HEK293 (cell line): ENCODE results near the gene PHACTR3.
"Not testable (repeated sequence)": the region's sequence is repeated elsewhere in the genome, so short reads cannot be mapped to it uniquely, and the experiment has no call there.

Source experiments
- CTCF ChIA-PET: fragments of 350-600 bp; formaldehyde crosslinking; extraction: SDS; loops from one replicate; lab custom pipeline; 2021; ENCODE audit warnings: antibody characterized with exemption; lab: Yijun Ruan, JAX
- POLR2A ChIA-PET: fragments of 300-600 bp; formaldehyde crosslinking; extraction: SDS; loops from one replicate; lab custom pipeline; 2020; ENCODE audit warnings: antibody characterized with exemption, inconsistent platforms; lab: Yijun Ruan, JAX
- H3K27ac ChIP-seq: fragments of 200-500 bp; sonication (Bioruptor generic); 2 replicates; pipeline ENCODE4 v1.5.1; 2014; ENCODE audit warnings: low read depth, low read length, control low read depth, inconsistent platforms; ENCODE audit errors: extremely low read depth
- H3K36me3 ChIP-seq, 2 experiments: fragments of 200-500 bp in 1 of 2; sonication (Bioruptor generic) in 1 of 2; 1 replicate in 1 of 2; 2 replicates in 1 of 2; pipeline ENCODE4 v1.5.1; 2014 to 2017; ENCODE audit warnings: inconsistent platforms in 2 of 2, low read length in 2 of 2; ENCODE audit not compliant: control insufficient read depth in 2 of 2, insufficient read depth in 1 of 2
- H3K4me1 ChIP-seq: fragments of 200-500 bp; sonication (Bioruptor generic); 2 replicates; pipeline ENCODE4 v1.5.1; 2014; ENCODE audit warnings: mild to moderate bottlenecking, low read length, inconsistent platforms; ENCODE audit not compliant: control insufficient read depth, insufficient read depth
- H3K4me3 ChIP-seq: 2 replicates; pipeline ENCODE4 v1.5.1; 2011; ENCODE audit warnings: low read depth, mild to moderate bottlenecking, control low read depth, low read length, moderate library complexity
- H3K9me3 ChIP-seq: fragments of 200-500 bp; sonication (Bioruptor generic); 2 replicates; pipeline ENCODE4 v1.5.1; 2014; ENCODE audit warnings: low read depth, low read length, inconsistent platforms; ENCODE audit not compliant: control insufficient read depth, insufficient read depth
- GLIS1 ChIP-seq: fragments of 450-650 bp; formaldehyde crosslinking; IDR thresholded peaks from 2 replicates; pipeline ENCODE4 v1.5.1; 2016; ENCODE audit warnings: missing biosample characterization, missing genetic modification characterization
- SALL2 ChIP-seq: fragments of 450-650 bp; formaldehyde crosslinking; IDR thresholded peaks from 2 replicates; pipeline ENCODE4 v1.5.0; 2017; ENCODE audit warnings: missing biosample characterization, mild to moderate bottlenecking, missing genetic modification characterization, borderline replicate concordance
- SCRT1 ChIP-seq: fragments of 450-650 bp; formaldehyde crosslinking; IDR thresholded peaks from 2 replicates; pipeline ENCODE4 v1.5.1; 2016; ENCODE audit warnings: missing biosample characterization, missing genetic modification characterization, borderline replicate concordance
- SETDB1 ChIP-seq: IDR thresholded peaks from one replicate; pipeline ENCODE4 v1.6.1; 2017; ENCODE audit warnings: mild to moderate bottlenecking, low read length, moderate library complexity, mixed read lengths; ENCODE audit not compliant: insufficient read length
- TRIM28 ChIP-seq: IDR thresholded peaks from 2 replicates; pipeline ENCODE4 v1.6.1; 2011; ENCODE audit warnings: low read length, control low read depth, borderline replicate concordance
- ZNF266 ChIP-seq: fragments of 450-650 bp; formaldehyde crosslinking; IDR thresholded peaks from 2 replicates; pipeline ENCODE4 v1.5.1; 2016; ENCODE audit warnings: missing biosample characterization, missing genetic modification characterization, low read depth
- ZNF433 ChIP-seq: fragments of 450-650 bp; formaldehyde crosslinking; IDR thresholded peaks from 2 replicates; pipeline ENCODE4 v1.5.1; 2016; ENCODE audit warnings: missing biosample characterization, missing genetic modification characterization, low read depth
- ZNF510 ChIP-seq: fragments of 450-650 bp; formaldehyde crosslinking; IDR thresholded peaks from 2 replicates; pipeline ENCODE4 v1.5.1; 2018; ENCODE audit warnings: mild to moderate bottlenecking, missing genetic modification characterization, missing biosample characterization; ENCODE audit not compliant: insufficient replicate concordance
- ZNF560 ChIP-seq: fragments of 450-650 bp; formaldehyde crosslinking; IDR thresholded peaks from 2 replicates; pipeline ENCODE4 v1.5.1; 2017; ENCODE audit warnings: missing biosample characterization, missing genetic modification characterization, borderline replicate concordance
- ZNF561 ChIP-seq: fragments of 450-650 bp; IDR thresholded peaks from 2 replicates; pipeline ENCODE4 v1.5.1; 2018; ENCODE audit warnings: missing biosample characterization, missing genetic modification characterization, borderline replicate concordance
- ZNF621 ChIP-seq: fragments of 450-650 bp; formaldehyde crosslinking; IDR thresholded peaks from 2 replicates; pipeline ENCODE4 v1.5.1; 2017; ENCODE audit warnings: missing biosample characterization, missing genetic modification characterization
- ZNF629 ChIP-seq: fragments of 450-650 bp; formaldehyde crosslinking; IDR thresholded peaks from 2 replicates; pipeline ENCODE4 v1.5.1; 2017; ENCODE audit warnings: missing biosample characterization, missing genetic modification characterization
- ZSCAN30 ChIP-seq: fragments of 450-650 bp; IDR thresholded peaks from 2 replicates; pipeline ENCODE4 v1.5.1; 2018; ENCODE audit warnings: missing biosample characterization, mild to moderate bottlenecking, missing genetic modification characterization, moderate library complexity
- TF ChIP-seq, protein P1 (sequence below): fragments of 450-650 bp; formaldehyde crosslinking; IDR thresholded peaks from 2 replicates; pipeline ENCODE4 v1.5.1; 2016; ENCODE audit warnings: missing biosample characterization, missing genetic modification characterization
- TF ChIP-seq, protein P2 (sequence below): fragments of 450-650 bp; formaldehyde crosslinking; IDR thresholded peaks from 2 replicates; pipeline ENCODE4 v1.5.1; 2016; ENCODE audit warnings: missing biosample characterization, missing genetic modification characterization
- TF ChIP-seq, protein P3 (sequence below): fragments of 450-650 bp; formaldehyde crosslinking; IDR thresholded peaks from 2 replicates; pipeline ENCODE4 v1.5.1; 2016; ENCODE audit warnings: missing biosample characterization, missing genetic modification characterization

PHACTR3 gene

DNA sequence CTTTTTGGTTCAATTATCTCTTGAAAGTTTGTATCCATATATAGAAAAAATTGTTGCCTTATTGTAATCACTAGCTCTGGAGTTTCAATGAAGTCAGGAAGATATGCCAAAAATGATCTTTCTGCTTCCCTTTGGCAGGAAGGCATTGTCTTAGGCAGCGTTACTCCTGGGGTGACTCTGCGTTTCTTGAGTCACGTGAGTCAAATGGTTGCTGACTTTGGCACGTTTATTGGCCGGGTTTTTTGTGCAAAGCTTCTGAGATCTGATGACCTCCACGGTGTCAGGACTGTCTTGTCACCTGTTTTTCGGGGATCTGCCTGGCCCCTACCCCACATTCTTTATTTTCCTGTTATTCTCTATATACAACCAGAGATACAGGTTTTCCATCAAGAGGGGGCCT is 10.4 kb downstream of the PHACTR3 start (continued):
- TF ChIP-seq ZNF561 (tag by site-specific recombination) (no peak), ZNF560 (tag by site-specific recombination) (no peak), SCRT1 (no peak), ZNF621 (no peak), TRIM28 (no peak)
- TF ChIP-seq, protein P1, sequence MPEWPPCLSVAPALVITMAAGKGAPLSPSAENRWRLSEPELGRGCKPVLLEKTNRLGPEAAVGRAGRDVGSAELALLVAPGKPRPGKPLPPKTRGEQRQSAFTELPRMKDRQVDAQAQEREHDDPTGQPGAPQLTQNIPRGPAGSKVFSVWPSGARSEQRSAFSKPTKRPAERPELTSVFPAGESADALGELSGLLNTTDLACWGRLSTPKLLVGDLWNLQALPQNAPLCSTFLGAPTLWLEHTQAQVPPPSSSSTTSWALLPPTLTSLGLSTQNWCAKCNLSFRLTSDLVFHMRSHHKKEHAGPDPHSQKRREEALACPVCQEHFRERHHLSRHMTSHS, result no peak

DNA sequence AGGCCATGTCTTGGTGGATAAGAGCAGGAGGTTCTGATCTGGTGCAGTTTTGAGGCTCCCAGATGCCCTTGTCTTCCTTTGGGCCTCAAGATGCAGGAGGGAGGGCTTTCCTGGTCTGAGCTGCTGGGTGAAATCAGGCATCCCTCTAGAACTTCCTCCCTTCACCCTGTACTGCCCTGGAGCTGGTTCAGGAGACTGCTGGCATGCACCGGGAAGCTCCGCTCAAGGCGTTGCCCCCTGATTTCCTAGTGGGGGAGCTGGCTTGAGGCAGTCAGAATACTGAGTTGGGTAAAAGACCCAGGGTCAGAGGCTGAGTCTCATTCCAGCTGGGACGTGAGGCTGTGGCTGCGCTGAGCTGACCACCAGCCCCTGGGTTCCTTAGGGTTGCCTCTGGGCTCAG is 12.0 kb downstream of the PHACTR3 start:
- ChIA-PET POLR2A (no interaction called here), CTCF (interaction anchor here (1.0 to 2.2 kb wide), 2 partner anchors 17 to 139 kb away, joined by 3 to 8 read pairs; no protein-coding TSS in a partner anchor)
- no peak overlapping the region for H3K4me3 ChIP-seq
- no peaks in the 10 kb centered on the region for H3K4me1 ChIP-seq
- no peaks in the 10 kb centered on the region for H3K9me3 ChIP-seq
- no peak for TF ChIP-seq SALL2 (tag by site-specific recombination)
- H3K27ac ChIP-seq, result no peak overlapping the region
- H3K36me3 ChIP-seq, result no peaks in the 10 kb centered on the region

DNA sequence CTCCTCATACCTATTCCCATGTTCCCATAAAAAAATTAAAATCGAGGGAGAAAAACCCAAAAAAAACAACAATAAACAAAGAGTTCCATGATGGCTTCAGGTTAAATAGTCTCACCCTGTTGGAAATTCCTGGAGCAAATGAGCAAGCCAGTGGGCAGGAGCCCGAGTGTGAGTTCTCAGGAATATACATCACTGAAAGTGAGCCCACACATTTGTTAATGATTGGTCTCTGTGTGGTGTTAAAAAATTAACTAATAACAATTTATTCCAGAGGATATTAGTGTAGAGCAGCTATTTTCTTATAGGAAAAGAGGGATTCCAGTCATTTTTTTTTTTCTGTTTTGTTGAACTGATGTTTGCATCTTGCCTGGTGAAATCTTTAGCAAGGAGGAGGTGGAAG is 12.9 kb downstream of the PHACTR3 start:
- Histone ChIP-seq H3K4me1 (no peaks in the 10 kb centered on the region), H3K27ac (no peak overlapping the region), H3K4me3 (no peak overlapping the region), H3K36me3 (no peaks in the 10 kb centered on the region), H3K9me3 (no peaks in the 10 kb centered on the region)
- CTCF ChIA-PET, result interaction anchor here (0.7 to 2.2 kb wide), 3 partner anchors 18 to 138 kb away, joined by 3 to 8 read pairs (median 3); no protein-coding TSS in a partner anchor
- POLR2A ChIA-PET, result no interaction called here
- no peak for TF ChIP-seq ZNF510 (tag by site-specific recombination)
- no peak for TF ChIP-seq ZSCAN30
- TF ChIP-seq, protein P2, sequence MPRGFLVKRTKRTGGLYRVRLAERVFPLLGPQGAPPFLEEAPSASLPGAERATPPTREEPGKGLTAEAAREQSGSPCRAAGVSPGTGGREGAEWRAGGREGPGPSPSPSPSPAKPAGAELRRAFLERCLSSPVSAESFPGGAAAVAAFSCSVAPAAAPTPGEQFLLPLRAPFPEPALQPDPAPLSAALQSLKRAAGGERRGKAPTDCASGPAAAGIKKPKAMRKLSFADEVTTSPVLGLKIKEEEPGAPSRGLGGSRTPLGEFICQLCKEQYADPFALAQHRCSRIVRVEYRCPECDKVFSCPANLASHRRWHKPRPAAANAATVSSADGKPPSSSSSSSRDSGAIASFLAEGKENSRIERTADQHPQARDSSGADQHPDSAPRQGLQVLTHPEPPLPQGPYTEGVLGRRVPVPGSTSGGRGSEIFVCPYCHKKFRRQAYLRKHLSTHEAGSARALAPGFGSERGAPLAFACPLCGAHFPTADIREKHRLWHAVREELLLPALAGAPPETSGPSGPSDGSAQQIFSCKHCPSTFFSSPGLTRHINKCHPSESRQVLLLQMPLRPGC (tag by site-specific recombination), result no peak

DNA sequence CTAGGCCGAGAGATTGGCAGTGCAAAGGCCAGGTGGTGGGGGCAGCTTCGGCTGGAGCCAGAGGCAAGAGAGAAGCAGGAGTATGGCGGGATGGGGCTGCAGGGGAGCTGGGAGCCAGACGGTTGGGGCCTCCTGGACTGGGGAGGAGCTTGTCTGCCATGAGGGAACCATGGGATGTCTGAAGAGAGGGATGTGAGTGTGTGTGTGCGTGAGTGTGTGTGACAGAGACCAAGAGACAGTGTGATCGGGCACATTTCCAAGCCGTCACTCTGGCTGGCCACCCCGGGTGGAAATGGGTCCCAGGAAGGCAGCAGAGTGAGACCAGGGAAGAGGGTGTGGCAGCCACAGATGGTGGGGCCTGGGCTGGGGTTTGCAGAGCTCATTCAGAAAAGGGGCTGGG is 13.8 kb downstream of the PHACTR3 start:
- CTCF ChIA-PET, result interaction anchor here (2.2 kb wide), 1 partner anchor 19 kb away, joined by 8 read pairs; no protein-coding TSS in a partner anchor

DNA sequence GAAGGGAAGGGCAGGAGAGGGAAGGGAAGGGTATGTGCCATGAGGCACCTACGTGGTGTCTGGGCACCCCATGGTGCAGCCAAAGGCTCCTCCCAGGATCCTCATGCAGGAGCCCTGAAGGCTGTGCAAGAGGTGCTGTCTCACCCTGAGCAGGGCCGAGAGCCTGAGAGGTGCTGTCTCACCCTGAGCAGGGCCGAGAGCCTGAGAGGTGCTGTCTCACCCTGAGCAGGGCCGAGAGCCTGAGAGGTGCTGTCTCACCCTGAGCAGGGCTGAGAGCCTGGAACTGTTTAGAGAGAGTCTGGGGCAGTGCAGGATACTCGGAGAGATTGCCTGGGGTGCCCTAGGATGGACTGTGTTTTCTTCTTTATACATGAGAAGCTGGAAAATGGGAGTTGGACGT is 14.2 kb downstream of the PHACTR3 start:
- POLR2A ChIA-PET, H3K27ac ChIP-seq, H3K36me3 ChIP-seq, H3K4me1 ChIP-seq, CTCF ChIA-PET, H3K9me3 ChIP-seq, H3K4me3 ChIP-seq: not testable (repeated sequence)

More for the DNA sequence above, 13.8 kb downstream of the PHACTR3 start:
- Histone ChIP-seq H3K9me3 (no peaks in the 10 kb centered on the region), H3K4me1 (no peaks in the 10 kb centered on the region), H3K36me3 (no peaks in the 10 kb centered on the region), H3K4me3 (no peak overlapping the region), H3K27ac (no peak overlapping the region)
- POLR2A ChIA-PET, result no interaction called here
- TF ChIP-seq ZNF629, result no peak
- no peak for TF ChIP-seq ZNF266 (tag by site-specific recombination)
- TF ChIP-seq ZNF433 (tag by site-specific recombination), result no peak
- peak; percentile 53 for TF ChIP-seq GLIS1 (tag by site-specific recombination)
- no peak for TF ChIP-seq SETDB1
- TF ChIP-seq, protein P3, sequence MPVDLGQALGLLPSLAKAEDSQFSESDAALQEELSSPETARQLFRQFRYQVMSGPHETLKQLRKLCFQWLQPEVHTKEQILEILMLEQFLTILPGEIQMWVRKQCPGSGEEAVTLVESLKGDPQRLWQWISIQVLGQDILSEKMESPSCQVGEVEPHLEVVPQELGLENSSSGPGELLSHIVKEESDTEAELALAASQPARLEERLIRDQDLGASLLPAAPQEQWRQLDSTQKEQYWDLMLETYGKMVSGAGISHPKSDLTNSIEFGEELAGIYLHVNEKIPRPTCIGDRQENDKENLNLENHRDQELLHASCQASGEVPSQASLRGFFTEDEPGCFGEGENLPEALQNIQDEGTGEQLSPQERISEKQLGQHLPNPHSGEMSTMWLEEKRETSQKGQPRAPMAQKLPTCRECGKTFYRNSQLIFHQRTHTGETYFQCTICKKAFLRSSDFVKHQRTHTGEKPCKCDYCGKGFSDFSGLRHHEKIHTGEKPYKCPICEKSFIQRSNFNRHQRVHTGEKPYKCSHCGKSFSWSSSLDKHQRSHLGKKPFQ (tag by site-specific recombination), result no peak
